Endodermal cell (in vitro differentiated cells): ENCODE results near the gene GNAQ. TPM values are rescaled to one million over a fixed set of nuclear protein-coding genes. Genes with fewer than 3 reads are reported as not detected.
A peak's percentile ranks its signal among the peaks of the same experiment; 100 is the strongest.

Source experiments
- DNase-seq: peaks from one replicate; pipeline ENCODE4 v3.0.0-alpha.2; 2017
- H3K27ac ChIP-seq: 2 replicates; pipeline ENCODE4 v1.5.1; 2013; ENCODE audit warnings: mild to moderate bottlenecking, low read depth, low read length, moderate library complexity
- H3K27me3 ChIP-seq: 2 replicates; pipeline ENCODE4 v1.6.1; 2013; ENCODE audit warnings: mild to moderate bottlenecking, low read length, moderate library complexity; ENCODE audit not compliant: insufficient read depth, control insufficient read depth, poor library complexity, severe bottlenecking
- H3K36me3 ChIP-seq: 2 replicates; pipeline ENCODE4 v1.7.0; 2013; ENCODE audit warnings: mild to moderate bottlenecking, low read length, moderate library complexity; ENCODE audit not compliant: control insufficient read depth, insufficient read depth
- H3K4me1 ChIP-seq: one replicate; pipeline ENCODE4 v1.7.0; 2013; ENCODE audit warnings: low read length; ENCODE audit not compliant: control insufficient read depth, insufficient read depth
- H3K4me3 ChIP-seq: 2 replicates; pipeline ENCODE4 v1.5.1; 2013; ENCODE audit warnings: mild to moderate bottlenecking, low read length, moderate library complexity
- H3K9ac ChIP-seq: 2 replicates; pipeline ENCODE4 v1.6.1; 2013; ENCODE audit warnings: mild to moderate bottlenecking, low read length, moderate library complexity; ENCODE audit not compliant: poor library complexity, severe bottlenecking; ENCODE audit errors: extremely low read depth
- H3K9me3 ChIP-seq: 2 replicates; pipeline ENCODE4 v1.6.1; 2013; ENCODE audit warnings: mild to moderate bottlenecking, low read length, moderate library complexity; ENCODE audit not compliant: control insufficient read depth
- H3K27ac Mint-ChIP-seq: 2 replicates; pipeline ENCODE4 v1.8.0; 2020; ENCODE audit warnings: mixed read lengths
- H3K27me3 Mint-ChIP-seq: 2 replicates; pipeline ENCODE4 v1.8.0; 2021; ENCODE audit warnings: mild to moderate bottlenecking, mixed read lengths; ENCODE audit not compliant: insufficient read depth
- H3K36me3 Mint-ChIP-seq: 2 replicates; pipeline ENCODE4 v1.8.0; 2020; ENCODE audit warnings: low read depth, mixed read lengths
- H3K4me1 Mint-ChIP-seq: 2 replicates; pipeline ENCODE4 v1.8.0; 2020; ENCODE audit warnings: mixed read lengths
- H3K4me3 Mint-ChIP-seq: 2 replicates; pipeline ENCODE4 v1.8.0; 2020; ENCODE audit warnings: mild to moderate bottlenecking, moderate library complexity, mixed read lengths
- H3K9me3 Mint-ChIP-seq: 2 replicates; pipeline ENCODE4 v1.8.0; 2020; ENCODE audit warnings: mild to moderate bottlenecking, mixed read lengths
- WGBS, 2 experiments: methylation state at CpG; one replicate each; pipeline versions ENCODE4 v1.1.5 to v1.1.7; 2013; ENCODE audit warnings: missing lambda C conversion rate in 2 of 2, mixed read lengths in 1 of 2; ENCODE audit not compliant: insufficient coverage in 1 of 2, insufficient read length in 1 of 2; 5-methylcytosine and 5-hydroxymethylcytosine counted together
- total RNA-seq, 2 donors: library from RNA; stranded (reverse); fragmentation: NEBNext Ultra II Directional in 1 of 2; extraction: Animal tissue kit (Norgen Biotek cat#: 25700) in 1 of 2; gene quantifications; 2 replicates in 1 of 2; 3 replicates in 1 of 2; pipeline ENCODE4 v1.2.1, GENCODE V29; 2021
- TF ChIP-seq, protein P1 (sequence below): fragments of 200-600 bp; sonication (generic); conservative IDR thresholded peaks from 2 replicates; pipeline ENCODE4 v1.5.0; 2021; ENCODE audit warnings: antibody characterized with exemption, mild to moderate bottlenecking

GNAQ gene
- total RNA-seq, 2 donors from 2014 or later, result 46.0 to 57.6 TPM

GRCh38 chr9:77926371-77926878, 105.2 kb downstream of the GNAQ start:
- Histone ChIP-seq H3K9ac (no peak overlapping the region), H3K27me3 (no peaks in the 10 kb centered on the region), H3K9me3 (no peaks in the 10 kb centered on the region), H3K4me1 (peaks cover 5% of the 10 kb centered on the region), H3K36me3 (no peaks in the 10 kb centered on the region), H3K27ac (no peak overlapping the region), H3K4me3 (no peak overlapping the region)
- Mint-ChIP-seq H3K9me3 (no peaks in the 10 kb centered on the region), H3K4me1 (peaks cover 21% of the 10 kb centered on the region), H3K27me3 (no peaks in the 10 kb centered on the region), H3K27ac (peak overlapping the region; percentile 31), H3K36me3 (peaks cover 17% of the 10 kb centered on the region), H3K4me3 (no peak overlapping the region)
- no peak for DNase-seq
- TF ChIP-seq, protein P1, sequence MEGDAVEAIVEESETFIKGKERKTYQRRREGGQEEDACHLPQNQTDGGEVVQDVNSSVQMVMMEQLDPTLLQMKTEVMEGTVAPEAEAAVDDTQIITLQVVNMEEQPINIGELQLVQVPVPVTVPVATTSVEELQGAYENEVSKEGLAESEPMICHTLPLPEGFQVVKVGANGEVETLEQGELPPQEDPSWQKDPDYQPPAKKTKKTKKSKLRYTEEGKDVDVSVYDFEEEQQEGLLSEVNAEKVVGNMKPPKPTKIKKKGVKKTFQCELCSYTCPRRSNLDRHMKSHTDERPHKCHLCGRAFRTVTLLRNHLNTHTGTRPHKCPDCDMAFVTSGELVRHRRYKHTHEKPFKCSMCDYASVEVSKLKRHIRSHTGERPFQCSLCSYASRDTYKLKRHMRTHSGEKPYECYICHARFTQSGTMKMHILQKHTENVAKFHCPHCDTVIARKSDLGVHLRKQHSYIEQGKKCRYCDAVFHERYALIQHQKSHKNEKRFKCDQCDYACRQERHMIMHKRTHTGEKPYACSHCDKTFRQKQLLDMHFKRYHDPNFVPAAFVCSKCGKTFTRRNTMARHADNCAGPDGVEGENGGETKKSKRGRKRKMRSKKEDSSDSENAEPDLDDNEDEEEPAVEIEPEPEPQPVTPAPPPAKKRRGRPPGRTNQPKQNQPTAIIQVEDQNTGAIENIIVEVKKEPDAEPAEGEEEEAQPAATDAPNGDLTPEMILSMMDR, result no peak

DNA sequence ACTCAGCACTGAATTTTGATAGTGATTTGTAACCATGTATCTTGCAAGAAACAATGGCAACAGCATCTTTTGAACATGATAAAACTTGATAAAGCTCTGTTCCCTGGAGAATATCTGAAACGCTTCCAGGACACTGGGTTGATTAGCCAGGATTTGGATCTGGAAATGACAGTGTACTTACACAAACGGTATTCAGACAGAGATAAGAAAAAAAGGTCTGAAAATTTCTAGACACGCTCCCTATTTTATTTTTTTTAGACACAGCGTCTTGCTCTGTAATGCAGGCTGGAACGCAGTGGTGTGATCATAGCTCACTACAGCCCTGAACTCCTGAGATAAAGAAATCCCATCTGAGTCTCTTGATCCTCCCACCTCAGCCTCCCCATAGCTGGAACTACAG, 109.0 kb downstream of the GNAQ start:
- Histone ChIP-seq H3K4me3 (no peak overlapping the region), H3K27ac (no peak overlapping the region), H3K27me3 (no peaks in the 10 kb centered on the region), H3K4me1 (peaks cover 10% of the 10 kb centered on the region), H3K9ac (no peak overlapping the region), H3K9me3 (no peaks in the 10 kb centered on the region), H3K36me3 (no peaks in the 10 kb centered on the region)
- Mint-ChIP-seq H3K27ac (peak overlapping the region; percentile 60), H3K9me3 (no peaks in the 10 kb centered on the region), H3K27me3 (no peaks in the 10 kb centered on the region), H3K4me3 (no peak overlapping the region), H3K4me1 (peaks cover 25% of the 10 kb centered on the region), H3K36me3 (peaks cover 27% of the 10 kb centered on the region)
- TF ChIP-seq, protein P1, result no peak
- no peak for DNase-seq
- 91 to 100% methylated on average over 5 of the region's 5 CpGs for WGBS, 2 experiments

GRCh38 chr9:77917800-77918199, 113.8 kb downstream of the GNAQ start:
- Mint-ChIP-seq H3K4me3 (no peak overlapping the region), H3K4me1 (peaks cover 48% of the 10 kb centered on the region), H3K27ac (no peak overlapping the region), H3K27me3 (no peaks in the 10 kb centered on the region), H3K36me3 (peaks cover 36% of the 10 kb centered on the region), H3K9me3 (no peaks in the 10 kb centered on the region)
- H3K9me3 ChIP-seq, result peaks cover 2% of the 10 kb centered on the region
- no peak for DNase-seq
- no peak overlapping the region for H3K27ac ChIP-seq
- 93 to 100% methylated on average over 1 to 3 of the region's 3 CpGs for WGBS, 2 experiments
- TF ChIP-seq, protein P1, result no peak
- H3K36me3 ChIP-seq, result peaks cover 2% of the 10 kb centered on the region
- no peaks in the 10 kb centered on the region for H3K27me3 ChIP-seq
- H3K9ac ChIP-seq, result no peak overlapping the region
- peaks cover 22% of the 10 kb centered on the region for H3K4me1 ChIP-seq
- H3K4me3 ChIP-seq, result peak overlapping the region; percentile 15
